OCI-LY1 (cell line): ENCODE measurements around the gene C20orf204.

Experiments used
- H2AFZ ChIP-seq: fragments of 200-600 bp; sonication (generic), shearing (Covaris generic); 2 replicates; pipeline ENCODE4 v1.6.0; 2014; ENCODE audit warnings: antibody characterized with exemption, mild to moderate bottlenecking, low read length
- H3F3A ChIP-seq: fragments of 200-600 bp; sonication (generic), shearing (Covaris generic); 2 replicates; pipeline ENCODE4 v1.6.0; 2014; ENCODE audit warnings: mild to moderate bottlenecking, antibody characterized with exemption, low read length, moderate library complexity; ENCODE audit not compliant: insufficient read depth
- H3K27ac ChIP-seq: fragments of 200-600 bp; sonication (generic); 2 replicates; pipeline ENCODE4 v1.5.1; 2014; ENCODE audit warnings: low read length, mixed run types, mild to moderate bottlenecking, low read depth; ENCODE audit not compliant: poor library complexity, severe bottlenecking
- H3K27me3 ChIP-seq: fragments of 200-600 bp; sonication (generic); 2 replicates; pipeline ENCODE4 v1.6.0; 2014; ENCODE audit warnings: antibody characterized with exemption, mild to moderate bottlenecking, low read length, moderate library complexity; ENCODE audit not compliant: insufficient read depth
- H3K36me3 ChIP-seq: fragments of 200-600 bp; sonication (generic); 2 replicates; pipeline ENCODE4 v1.6.1; 2014; ENCODE audit warnings: mild to moderate bottlenecking, antibody characterized with exemption, low read length, moderate library complexity, mixed read lengths; ENCODE audit not compliant: insufficient read depth
- H3K4me1 ChIP-seq: fragments of 200-600 bp; sonication (generic); 2 replicates; pipeline ENCODE4 v1.5.1; 2014; ENCODE audit warnings: mild to moderate bottlenecking, low read length, moderate library complexity; ENCODE audit not compliant: insufficient read depth, severe bottlenecking
- H3K4me2 ChIP-seq: fragments of 200-600 bp; sonication (generic), shearing (Covaris generic); 2 replicates; pipeline ENCODE4 v1.6.1; 2014; ENCODE audit warnings: low read length
- H3K4me3 ChIP-seq: fragments of 200-600 bp; sonication (generic); 2 replicates; pipeline ENCODE4 v1.5.1; 2014; ENCODE audit warnings: low read length, low read depth, mild to moderate bottlenecking, mixed read lengths; ENCODE audit not compliant: poor library complexity, severe bottlenecking
- H3K79me2 ChIP-seq: fragments of 200-600 bp; shearing (Covaris generic); 2 replicates; pipeline ENCODE4 v1.6.1; 2016; ENCODE audit warnings: mixed run types, low read length, mixed read lengths; ENCODE audit not compliant: insufficient read depth
- H3K9ac ChIP-seq: fragments of 200-600 bp; sonication (generic), shearing (Covaris generic); 2 replicates; pipeline ENCODE4 v1.6.1; 2014; ENCODE audit warnings: mild to moderate bottlenecking, low read length, mixed read lengths
- H3K9me2 ChIP-seq: fragments of 200-600 bp; sonication (generic), shearing (Covaris generic); 2 replicates; pipeline ENCODE4 v1.6.1; 2014; ENCODE audit warnings: low read depth, mild to moderate bottlenecking, low read length, mixed read lengths
- H3K9me3 ChIP-seq: fragments of 200-600 bp; shearing (Covaris generic); 2 replicates; pipeline ENCODE4 v1.6.1; 2014; ENCODE audit warnings: low read length, mixed read lengths
- H4K20me1 ChIP-seq: fragments of 200-600 bp; sonication (generic), shearing (Covaris generic); 2 replicates; pipeline ENCODE4 v1.6.0; 2016; ENCODE audit warnings: mild to moderate bottlenecking, low read length; ENCODE audit not compliant: insufficient read depth
- CTCF ChIP-seq: fragments of 200-600 bp; sonication (generic), shearing (Covaris generic); IDR thresholded peaks from 2 replicates; pipeline ENCODE4 v1.5.1; 2017; ENCODE audit warnings: mild to moderate bottlenecking, antibody characterized with exemption, low read length, moderate library complexity, mixed read lengths
- EZH2 ChIP-seq: fragments of 200-600 bp; sonication (generic), shearing (Covaris generic); IDR thresholded peaks from 2 replicates; pipeline ENCODE4 v1.8.0; 2017; ENCODE audit warnings: borderline replicate concordance, mixed run types, mild to moderate bottlenecking, antibody characterized with exemption, low read length, moderate library complexity, mixed read lengths

Gene C20orf204

GRCh38 chr20:64063389-64064144 is 27.6 kb downstream of the C20orf204 start:
- H3K9me3 ChIP-seq = no peaks in the 10 kb centered on the region
- H4K20me1 ChIP-seq = no peaks in the 10 kb centered on the region
- H3K9me2 ChIP-seq = no peaks in the 10 kb centered on the region
- H3F3A ChIP-seq = no peaks in the 10 kb centered on the region
- peak overlapping the region; percentile 78 for H3K4me3 ChIP-seq
- peak overlapping the region; percentile 70 for H3K9ac ChIP-seq
- no peak overlapping the region for H3K27ac ChIP-seq
- H2AFZ ChIP-seq = no peak overlapping the region
- peaks cover 32% of the 10 kb centered on the region for H3K4me1 ChIP-seq
- H3K79me2 ChIP-seq = no peaks in the 10 kb centered on the region
- TF ChIP-seq EZH2 (no peak), CTCF (no peak)
- no peaks in the 10 kb centered on the region; the same call in 1 of the 2 replicates for H3K27me3 ChIP-seq
- H3K4me2 ChIP-seq = peak overlapping the region; percentile 98
- no peaks in the 10 kb centered on the region for H3K36me3 ChIP-seq

GRCh38 chr20:64064145-64064698 is 28.2 kb downstream of the C20orf204 start:
- Histone ChIP-seq H3K36me3 (no peaks in the 10 kb centered on the region), H3K27ac (no peak overlapping the region), H3K4me3 (peak overlapping the region; percentile 78), H4K20me1 (no peaks in the 10 kb centered on the region), H3K4me1 (peaks cover 32% of the 10 kb centered on the region), H3K9me3 (no peaks in the 10 kb centered on the region), H3K9ac (no peak overlapping the region), H3K9me2 (no peaks in the 10 kb centered on the region), H3K4me2 (peak overlapping the region; percentile 98; the same call in 1 of the 2 replicates), H2AFZ (no peak overlapping the region), H3K79me2 (no peaks in the 10 kb centered on the region), H3K27me3 (peaks cover 4% of the 10 kb centered on the region), H3F3A (no peaks in the 10 kb centered on the region)
- no peak for TF ChIP-seq CTCF
- no peak for TF ChIP-seq EZH2

GRCh38 chr20:64065062-64065973 is 29.3 kb downstream of the C20orf204 start:
- H4K20me1 ChIP-seq = no peaks in the 10 kb centered on the region

More at GRCh38 chr20:64065062-64065973, 29.3 kb downstream of the C20orf204 start:
- Histone ChIP-seq H3K4me2 (no peak overlapping the region), H3K4me1 (peaks cover 32% of the 10 kb centered on the region), H2AFZ (no peak overlapping the region), H3K4me3 (no peak overlapping the region), H3K9me2 (no peaks in the 10 kb centered on the region), H3K36me3 (no peaks in the 10 kb centered on the region), H3F3A (no peaks in the 10 kb centered on the region), H3K9ac (no peak overlapping the region), H3K27me3 (peaks cover 4% of the 10 kb centered on the region), H3K79me2 (no peaks in the 10 kb centered on the region), H3K27ac (peak overlapping the region; percentile 30), H3K9me3 (no peaks in the 10 kb centered on the region)
- TF ChIP-seq EZH2 (no peak), CTCF (no peak)
